RWPE1 (cell line): Measurements from ENCODE around the gene RCBTB2.
A peak's percentile ranks its signal among the peaks of the same experiment; 100 is the strongest.

Experiments used
- CTCF ChIA-PET: fragments of 350-600 bp; sonication (Branson Sonifier 250); formaldehyde crosslinking; extraction: SDS; loops from one replicate; lab custom pipeline; 2021; lab: Yijun Ruan, JAX
- POLR2A ChIA-PET: fragments of 400-600 bp; formaldehyde crosslinking; extraction: SDS; loops from one replicate; lab custom pipeline; 2020; ENCODE audit warnings: antibody characterized with exemption; ENCODE audit not compliant: low non-redundant PET; lab: Yijun Ruan, JAX
- DNase-seq: peaks from one replicate; pipeline ENCODE4 v3.0.0; 2012; ENCODE audit warnings: low spot score
- H3K27ac ChIP-seq: fragments of 450-650 bp; 2 replicates; pipeline ENCODE4 v1.5.1; 2017
- TF ChIP-seq, protein P1 (sequence below): fragments of 450-650 bp; conservative IDR thresholded peaks from 2 replicates; pipeline ENCODE4 v1.5.1; 2017; ENCODE audit warnings: low read depth, mild to moderate bottlenecking

Gene RCBTB2

DNA sequence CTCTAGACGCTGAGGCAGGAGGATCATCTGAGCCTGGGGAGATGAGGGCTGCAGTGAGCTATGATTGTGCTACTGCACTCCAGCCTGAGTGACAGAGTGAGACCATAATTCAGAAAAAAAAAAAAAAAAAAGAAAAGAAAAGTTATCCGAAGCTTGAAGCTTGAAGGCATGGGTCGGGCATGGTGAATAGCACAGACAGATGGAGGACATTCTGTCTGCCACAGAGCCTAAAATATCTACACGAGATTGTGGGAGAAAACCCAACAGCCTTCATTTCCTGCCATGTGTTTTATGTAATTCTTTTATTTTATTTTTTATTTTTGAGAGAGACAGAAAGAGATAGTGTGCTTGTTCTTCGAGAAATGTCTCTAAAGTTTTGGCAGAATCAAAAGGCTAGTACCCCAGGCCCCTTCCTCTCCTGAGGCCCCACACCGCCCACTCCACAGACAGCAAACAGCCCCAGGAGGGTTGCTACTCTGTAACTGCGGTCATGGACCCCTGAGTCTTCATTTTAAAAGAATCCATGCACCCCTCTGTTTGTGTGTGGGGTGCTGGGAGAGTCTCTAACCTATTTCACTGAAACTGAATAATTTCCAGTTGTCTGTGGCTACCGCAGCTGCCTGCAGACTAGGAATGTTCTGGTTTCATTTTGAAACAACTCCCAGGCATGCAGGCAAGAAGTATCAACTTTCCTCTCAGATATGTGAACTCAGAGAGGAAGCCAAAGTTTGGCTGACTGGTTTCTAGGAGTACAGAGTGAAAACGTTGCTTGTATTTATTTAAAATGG, 38.4 kb upstream of the RCBTB2 start:
- TF ChIP-seq, protein P1, sequence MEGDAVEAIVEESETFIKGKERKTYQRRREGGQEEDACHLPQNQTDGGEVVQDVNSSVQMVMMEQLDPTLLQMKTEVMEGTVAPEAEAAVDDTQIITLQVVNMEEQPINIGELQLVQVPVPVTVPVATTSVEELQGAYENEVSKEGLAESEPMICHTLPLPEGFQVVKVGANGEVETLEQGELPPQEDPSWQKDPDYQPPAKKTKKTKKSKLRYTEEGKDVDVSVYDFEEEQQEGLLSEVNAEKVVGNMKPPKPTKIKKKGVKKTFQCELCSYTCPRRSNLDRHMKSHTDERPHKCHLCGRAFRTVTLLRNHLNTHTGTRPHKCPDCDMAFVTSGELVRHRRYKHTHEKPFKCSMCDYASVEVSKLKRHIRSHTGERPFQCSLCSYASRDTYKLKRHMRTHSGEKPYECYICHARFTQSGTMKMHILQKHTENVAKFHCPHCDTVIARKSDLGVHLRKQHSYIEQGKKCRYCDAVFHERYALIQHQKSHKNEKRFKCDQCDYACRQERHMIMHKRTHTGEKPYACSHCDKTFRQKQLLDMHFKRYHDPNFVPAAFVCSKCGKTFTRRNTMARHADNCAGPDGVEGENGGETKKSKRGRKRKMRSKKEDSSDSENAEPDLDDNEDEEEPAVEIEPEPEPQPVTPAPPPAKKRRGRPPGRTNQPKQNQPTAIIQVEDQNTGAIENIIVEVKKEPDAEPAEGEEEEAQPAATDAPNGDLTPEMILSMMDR = no peak
- CTCF ChIA-PET = interaction anchor here (0.5 kb wide), 1 partner anchor 1762 kb away, joined by 3 read pairs; no protein-coding TSS in a partner anchor
- no peak for DNase-seq
- peak overlapping the region; percentile 71 for H3K27ac ChIP-seq
- POLR2A ChIA-PET = interaction anchor here (0.6 kb wide), 2 partner anchors 64 to 85 kb away, joined by 3 to 9 read pairs; no protein-coding TSS in a partner anchor

DNA sequence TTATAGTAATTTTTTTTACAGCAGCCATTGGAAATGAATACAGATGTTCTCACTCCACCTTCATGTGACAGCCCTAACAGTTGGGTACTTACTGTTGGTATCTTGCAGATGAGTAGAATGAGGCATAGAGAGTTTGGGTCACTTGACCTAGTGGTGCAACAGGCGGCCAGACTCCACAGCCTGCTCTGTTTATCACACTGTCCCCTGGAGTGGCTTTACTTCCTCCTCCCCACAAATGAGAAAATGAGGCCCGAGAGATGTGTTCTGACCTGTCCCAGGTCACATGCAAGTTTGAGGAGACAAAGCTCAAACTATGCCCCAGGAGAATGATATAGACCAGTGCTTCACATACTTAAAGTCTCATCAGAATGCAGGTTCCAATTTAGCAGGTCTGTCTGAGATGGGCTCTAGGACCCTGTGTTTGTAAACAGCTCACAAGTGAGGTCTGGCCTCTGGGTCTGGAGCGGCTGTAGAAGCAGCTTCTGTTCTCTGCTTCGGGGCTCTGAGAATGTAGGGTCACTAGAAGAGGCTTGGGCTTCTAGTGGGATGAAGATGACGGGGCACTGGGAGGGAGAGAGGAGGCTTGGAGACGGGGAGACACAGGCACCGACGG, 37.4 kb upstream of the RCBTB2 start:
- CTCF ChIA-PET = interaction anchor here (0.5 to 0.8 kb wide), 2 partner anchors 180 to 1763 kb away, joined by 3 read pairs; no protein-coding TSS in a partner anchor
- no peak overlapping the region; the same call in 1 of the 2 replicates for H3K27ac ChIP-seq
- TF ChIP-seq, protein P1 = no peak
- DNase-seq = no peak
- POLR2A ChIA-PET = interaction anchor here (0.6 kb wide), 2 partner anchors 63 to 84 kb away, joined by 3 to 9 read pairs; no protein-coding TSS in a partner anchor

DNA sequence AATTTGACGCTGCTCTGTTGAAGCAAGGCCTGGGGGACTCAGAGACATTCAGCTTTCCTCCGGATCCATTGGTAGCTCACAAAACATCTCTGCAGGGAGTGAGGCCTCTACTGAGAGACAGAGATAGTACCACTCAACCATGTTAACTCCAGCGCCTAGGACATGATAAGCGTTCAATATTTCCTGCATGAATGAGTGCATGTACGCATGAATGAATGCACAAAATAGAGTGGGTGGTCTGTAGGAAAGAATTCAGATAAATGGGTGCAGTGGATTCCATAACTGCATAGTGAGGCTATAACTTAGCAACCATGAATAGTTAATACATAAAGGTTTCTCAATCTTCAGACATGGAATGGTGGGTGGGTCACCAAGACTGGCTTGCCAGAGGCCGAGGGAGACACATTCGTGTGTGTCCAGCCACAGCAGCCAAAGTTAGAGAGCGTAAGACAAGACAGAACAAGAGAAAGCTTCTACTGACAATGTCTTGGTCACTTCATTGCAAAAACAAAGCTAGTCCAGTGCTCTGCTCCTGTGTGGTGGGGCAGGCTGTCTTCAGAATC, 36.3 kb upstream of the RCBTB2 start:
- ChIA-PET POLR2A (no interaction called here), CTCF (no interaction called here)
- no peak for DNase-seq
- TF ChIP-seq, protein P1 = no peak
- peak overlapping the region; percentile 53 for H3K27ac ChIP-seq

DNA sequence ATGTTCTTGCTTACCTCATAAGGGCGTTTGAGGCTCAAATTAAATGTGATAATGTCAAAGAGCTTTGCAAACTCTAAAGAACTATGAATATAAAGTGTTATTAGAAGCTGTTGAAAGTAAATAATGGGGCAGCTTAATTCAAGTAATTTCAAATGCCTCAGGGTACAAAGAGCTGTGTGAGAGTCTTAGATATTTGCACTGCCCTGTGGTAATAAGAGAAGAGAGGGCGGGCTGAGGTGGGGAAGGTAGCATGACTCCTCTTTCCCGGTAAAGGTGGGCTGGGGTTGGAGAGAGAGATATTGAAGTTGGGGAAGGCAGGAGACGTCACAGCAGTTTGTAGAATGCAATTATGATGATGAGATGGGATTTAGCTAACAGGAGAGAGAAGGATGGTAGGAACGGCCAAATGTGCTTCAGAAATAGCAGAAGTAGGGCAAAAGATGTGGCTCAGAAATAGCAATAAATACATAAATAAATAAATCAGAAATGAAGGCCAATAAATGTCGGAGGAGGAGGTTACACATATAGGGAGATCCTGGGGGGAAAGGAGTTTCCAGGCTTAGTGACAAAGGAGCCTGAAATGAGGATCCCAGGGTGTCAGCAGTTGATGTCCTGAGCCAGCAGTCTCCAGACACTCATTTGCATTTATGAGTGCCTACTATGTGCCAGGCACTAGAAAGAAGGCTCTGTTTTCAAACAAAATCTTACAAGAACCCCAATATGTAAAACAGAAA, 35.7 kb upstream of the RCBTB2 start:
- ChIA-PET CTCF (no interaction called here), POLR2A (no interaction called here)
- DNase-seq = no peak
- TF ChIP-seq, protein P1 = no peak
- peak overlapping the region; percentile 53 for H3K27ac ChIP-seq

DNA sequence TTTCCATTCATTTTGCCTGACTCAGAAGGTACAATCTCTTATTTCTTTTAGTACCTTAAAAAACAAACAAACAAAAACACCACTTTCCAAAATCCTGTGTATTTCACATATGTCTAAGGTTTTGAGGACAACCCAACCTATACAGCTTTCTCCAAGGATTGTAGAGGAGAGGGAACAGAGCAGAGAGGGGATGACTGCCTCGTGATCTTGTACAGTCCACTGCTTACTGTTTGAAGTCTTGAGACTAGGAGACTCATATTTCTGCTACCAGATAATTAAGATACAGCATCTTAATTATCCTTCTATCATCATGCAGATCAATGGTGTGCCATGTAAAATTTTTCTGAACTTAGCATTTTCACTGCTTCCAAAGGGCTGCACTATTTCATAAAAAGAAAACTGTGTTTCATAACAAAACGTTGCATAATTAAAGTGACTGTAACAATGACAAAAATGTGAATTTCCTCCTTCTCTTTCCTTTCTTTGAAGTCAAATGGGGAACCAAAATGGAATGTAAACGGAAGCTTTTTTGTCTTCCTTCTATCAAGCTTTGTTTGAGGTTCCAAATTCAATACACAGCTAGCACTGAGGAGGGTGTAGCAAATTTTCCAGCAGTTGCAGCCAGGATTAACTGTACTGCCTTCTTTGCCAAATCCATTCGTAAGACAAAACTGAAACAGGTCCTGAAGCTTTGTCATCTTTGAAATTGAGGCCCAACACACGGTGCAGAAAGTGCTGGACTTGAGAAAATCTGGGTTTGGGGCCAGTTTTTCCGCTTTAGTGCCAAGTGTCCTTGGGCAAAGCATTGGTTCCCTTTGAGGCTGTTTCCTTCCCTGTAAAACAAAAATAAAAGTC, 34.9 kb upstream of the RCBTB2 start:
- CTCF ChIA-PET = no interaction called here
- no peak for DNase-seq
- POLR2A ChIA-PET = no interaction called here

More for the DNA sequence above, 34.9 kb upstream of the RCBTB2 start:
- peak overlapping the region; percentile 53 for H3K27ac ChIP-seq
- TF ChIP-seq, protein P1 = no peak
